ENCODE results near the gene ADARB1.

ADARB1 gene

GRCh38 chr21:45259206-45259840 lies 184.9 kb downstream of the ADARB1 start:
- no peak for DNase-seq

- no peak for DNase-seq
Observed at GRCh38 chr21:45260191-45260825, 185.9 kb downstream of the ADARB1 start.

GRCh38 chr21:45261093-45261492 lies 186.7 kb downstream of the ADARB1 start:
- DNase-seq = no peak

- no peak for DNase-seq
Observed at GRCh38 chr21:45262041-45262581, 187.7 kb downstream of the ADARB1 start.

- DNase-seq = no peak
Observed at GRCh38 chr21:45262616-45263015, 188.2 kb downstream of the ADARB1 start.

- DNase-seq = no peak
Observed at GRCh38 chr21:45263534-45263933, 189.2 kb downstream of the ADARB1 start.

GRCh38 chr21:45264146-45264911 lies 189.9 kb downstream of the ADARB1 start:
- DNase-seq = no peak

GRCh38 chr21:45264912-45265515 lies 190.6 kb downstream of the ADARB1 start:
- DNase-seq = no peak

GRCh38 chr21:45265721-45266517 lies 191.5 kb downstream of the ADARB1 start:
- DNase-seq = no peak

- DNase-seq = peak; percentile 47 to 62
Observed at GRCh38 chr21:45266518-45267389, 192.4 kb downstream of the ADARB1 start.

GRCh38 chr21:45267390-45267760 lies 193.0 kb downstream of the ADARB1 start:
- no peak for DNase-seq

GRCh38 chr21:45269861-45270260 lies 195.5 kb downstream of the ADARB1 start:
- DNase-seq = no peak

- DNase-seq = no peak
Observed at GRCh38 chr21:45270306-45270821, 196.0 kb downstream of the ADARB1 start.
